Activated naive CD4-positive, alpha-beta T cell treated with Interleukin-2 at 50 U/mL for 16 hours (primary cell): ENCODE data around the gene EGR4.

ENCODE experiments used
- DNase-seq: peaks from one replicate; pipeline ENCODE4 v3.0.0-alpha.2; 2020

EGR4 gene

GRCh38 chr2:73293534-73294171 is at the start of gene EGR4:
TSS of gene EGR4 (minus strand) at chr2:73293548. CDS start at chr2:73293317, 231 bp downstream.
- peak; percentile 92 for DNase-seq

GRCh38 chr2:73341039-73341438 is 47.7 kb upstream of the EGR4 start:
- no peak for DNase-seq

- DNase-seq, result no peak
Measured at GRCh38 chr2:73339201-73339600, 45.9 kb upstream of the EGR4 start.

- no peak for DNase-seq
Measured at GRCh38 chr2:73337828-73338227, 44.5 kb upstream of the EGR4 start.

GRCh38 chr2:73334620-73335019 is 41.3 kb upstream of the EGR4 start:
- no peak for DNase-seq

GRCh38 chr2:73334045-73334444 is 40.7 kb upstream of the EGR4 start:
- DNase-seq, result no peak

- DNase-seq, result no peak
Measured at GRCh38 chr2:73333564-73333963, 40.2 kb upstream of the EGR4 start.

- DNase-seq, result no peak
Measured at GRCh38 chr2:73324126-73324725, 30.9 kb upstream of the EGR4 start.

- no peak for DNase-seq
Measured at GRCh38 chr2:73323551-73323950, 30.2 kb upstream of the EGR4 start.

GRCh38 chr2:73314441-73314840 is 21.1 kb upstream of the EGR4 start:
- no peak for DNase-seq

- DNase-seq, result no peak
Measured at GRCh38 chr2:73307720-73308119, 14.4 kb upstream of the EGR4 start.

- DNase-seq, result no peak
Measured at GRCh38 chr2:73301636-73302035, 8.3 kb upstream of the EGR4 start.

GRCh38 chr2:73300926-73301325 is 7.6 kb upstream of the EGR4 start:
- DNase-seq, result no peak

GRCh38 chr2:73297586-73297985 is 4.2 kb upstream of the EGR4 start:
- DNase-seq, result no peak

- no peak for DNase-seq
Measured at GRCh38 chr2:73297151-73297559, 3.8 kb upstream of the EGR4 start.

- DNase-seq, result no peak
Measured at GRCh38 chr2:73295751-73296400, 2.5 kb upstream of the EGR4 start.

- DNase-seq, result no peak
Measured at GRCh38 chr2:73294239-73294638, 891 bp upstream of the EGR4 start.

- DNase-seq, result peak; percentile 6
Measured at GRCh38 chr2:73292906-73293533, 328 bp downstream of the EGR4 start.

GRCh38 chr2:73292316-73292905 is 937 bp downstream of the EGR4 start:
- DNase-seq, result no peak

GRCh38 chr2:73291461-73292315 is 1.7 kb downstream of the EGR4 start:
- DNase-seq, result no peak

- peak; percentile 59 for DNase-seq
Measured at GRCh38 chr2:73291093-73291460, 2.3 kb downstream of the EGR4 start.

- peak; percentile 56 for DNase-seq
Measured at GRCh38 chr2:73290049-73290839, 3.1 kb downstream of the EGR4 start.
